IPS-18c (cell line): ENCODE data around the gene TNS3.

Experiments
- H3K4me3 ChIP-seq: 2 replicates; pipeline ENCODE4 v1.7.0; 2013; ENCODE audit warnings: low read depth, mild to moderate bottlenecking, low read length, moderate library complexity; ENCODE audit not compliant: insufficient read depth
- H3K9me3 ChIP-seq: one replicate; pipeline ENCODE4 v1.6.1; 2013; ENCODE audit warnings: mild to moderate bottlenecking, low read length, moderate library complexity; ENCODE audit not compliant: control insufficient read depth, insufficient read depth

Gene TNS3

GRCh38 chr7:47228386-47229014 lies 353.4 kb downstream of the TNS3 start:
- no peak overlapping the region for H3K4me3 ChIP-seq
- H3K9me3 ChIP-seq: no peaks in the 10 kb centered on the region

DNA sequence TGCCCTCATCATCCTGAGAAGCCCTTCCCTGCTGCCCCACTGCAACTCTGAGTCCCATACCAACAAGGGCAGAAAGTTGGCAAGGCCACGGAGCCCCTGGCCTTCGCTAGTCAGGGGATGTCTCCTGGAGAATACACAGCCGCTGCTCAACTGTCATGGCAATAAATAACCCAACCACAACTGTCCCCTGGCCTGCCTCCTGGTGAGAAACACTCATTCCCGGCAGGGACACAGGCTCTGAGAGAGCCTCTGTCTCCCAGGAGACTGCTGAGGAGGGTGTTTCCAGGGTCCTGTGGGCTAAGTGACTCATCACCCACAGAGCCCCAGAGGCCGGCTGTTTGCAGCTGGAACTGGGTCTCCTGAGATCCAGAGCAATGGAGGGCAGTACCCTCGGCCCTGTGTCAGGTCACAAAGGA lies 354.1 kb downstream of the TNS3 start:
- Histone ChIP-seq H3K9me3 (no peaks in the 10 kb centered on the region), H3K4me3 (no peak overlapping the region)

GRCh38 chr7:47226696-47227095 lies 355.2 kb downstream of the TNS3 start:
- H3K4me3 ChIP-seq: no peak overlapping the region
- H3K9me3 ChIP-seq: no peaks in the 10 kb centered on the region

GRCh38 chr7:47225387-47226131 lies 356.4 kb downstream of the TNS3 start:
- no peaks in the 10 kb centered on the region for H3K9me3 ChIP-seq
- H3K4me3 ChIP-seq: no peak overlapping the region
